OCI-LY3 (cell line): ENCODE results near the gene SH2D5.

ENCODE experiments used
- CTCF ChIP-seq: fragments of 200-600, 300-600 bp; sonication (generic); IDR thresholded peaks from 2 replicates; pipeline ENCODE4 v1.5.1; 2014; ENCODE audit warnings: antibody characterized with exemption, low read length, low read depth
- EZH2phosphoT487 ChIP-seq: fragments of 200-600 bp; shearing (Covaris generic); IDR thresholded peaks from 2 replicates; pipeline ENCODE4 v1.6.1; 2018; ENCODE audit warnings: antibody characterized with exemption, mixed run types, low read depth

GRCh38 chr1:20678599-20678998 is 53.9 kb downstream of the SH2D5 start:
- TF ChIP-seq CTCF, result no peak
- TF ChIP-seq EZH2phosphoT487, result no peak
